SK-N-DZ (cell line): Measurements from ENCODE around the gene TP53TG5.
"Not testable (repeated sequence)": the region's sequence is repeated elsewhere in the genome, so short reads cannot be mapped to it uniquely, and the experiment has no call there.

Experiments used
- DNase-seq: peaks from one replicate; pipeline ENCODE4 v3.0.0-alpha.2; 2015; ENCODE audit warnings: low spot score

Gene TP53TG5

GRCh38 chr20:45366631-45367030 is 11.5 kb downstream of the TP53TG5 start:
- DNase-seq = no peak

- no peak for DNase-seq
Measured at GRCh38 chr20:45366192-45366591, 11.9 kb downstream of the TP53TG5 start.

- DNase-seq = no peak
Measured at GRCh38 chr20:45365444-45365970, 12.6 kb downstream of the TP53TG5 start.

- DNase-seq = no peak
Measured at GRCh38 chr20:45363611-45364492, 14.3 kb downstream of the TP53TG5 start.

- peak; percentile 100 for DNase-seq
Measured at GRCh38 chr20:45362804-45363610, 15.1 kb downstream of the TP53TG5 start, which contains the start of gene SYS1. TSS of gene SYS1 (plus strand) at chr20:45363156. CDS start at chr20:45363532, 376 bp downstream.

GRCh38 chr20:45361793-45362192 is 16.3 kb downstream of the TP53TG5 start:
- DNase-seq = no peak

- DNase-seq = no peak
Measured at GRCh38 chr20:45359406-45360148, 18.5 kb downstream of the TP53TG5 start.

GRCh38 chr20:45359069-45359405 is 19.1 kb downstream of the TP53TG5 start:
- no peak for DNase-seq

- no peak for DNase-seq
Measured at GRCh38 chr20:45358282-45359068, 19.6 kb downstream of the TP53TG5 start.

GRCh38 chr20:45355209-45356084 is 22.7 kb downstream of the TP53TG5 start:
- no peak for DNase-seq

- no peak for DNase-seq
Measured at GRCh38 chr20:45354423-45355208, 23.5 kb downstream of the TP53TG5 start.

- no peak for DNase-seq
Measured at GRCh38 chr20:45353746-45354145, 24.4 kb downstream of the TP53TG5 start.

GRCh38 chr20:45352729-45353128 is 25.4 kb downstream of the TP53TG5 start:
- no peak for DNase-seq

GRCh38 chr20:45350795-45351194 is 27.3 kb downstream of the TP53TG5 start:
- not testable (repeated sequence) for DNase-seq

- DNase-seq = no peak
Measured at GRCh38 chr20:45350217-45350616, 27.9 kb downstream of the TP53TG5 start.

- DNase-seq = no peak
Measured at GRCh38 chr20:45347936-45348778, 30.0 kb downstream of the TP53TG5 start, which contains the start of gene SDC4. TSS of gene SDC4 (minus strand) at chr20:45348424. CDS start at chr20:45348384, 40 bp downstream.

GRCh38 chr20:45347297-45347935 is 30.7 kb downstream of the TP53TG5 start:
- DNase-seq = no peak
